ENCODE data around the gene ABCB11.

ABCB11 gene

DNA sequence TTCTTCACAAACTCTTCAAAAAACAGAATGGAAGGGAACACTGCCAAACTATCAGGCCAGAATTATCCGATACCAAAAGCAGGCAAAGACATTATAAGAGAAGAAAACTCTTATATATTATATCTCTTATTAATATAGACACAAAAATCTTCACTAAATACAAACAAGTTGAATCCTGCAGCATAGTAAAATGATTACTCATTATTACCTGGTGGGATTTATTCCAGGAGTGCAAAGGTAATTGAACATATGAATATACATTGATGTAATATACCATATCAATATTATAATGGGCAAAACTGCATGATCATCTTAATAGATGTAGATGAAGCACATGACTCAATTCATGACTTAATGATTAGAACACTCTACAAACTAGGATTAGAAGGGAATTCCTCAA lies 25.1 kb downstream of the ABCB11 start:
- TF ChIP-seq GATA3 (IDR thresholded peaks at IDR 0.05; ENCODE audit: low read depth, low read length) (no peak), GATA2 (IDR thresholded peaks at IDR 0.05; ENCODE audit: low read depth, low read length) (no peak)

DNA sequence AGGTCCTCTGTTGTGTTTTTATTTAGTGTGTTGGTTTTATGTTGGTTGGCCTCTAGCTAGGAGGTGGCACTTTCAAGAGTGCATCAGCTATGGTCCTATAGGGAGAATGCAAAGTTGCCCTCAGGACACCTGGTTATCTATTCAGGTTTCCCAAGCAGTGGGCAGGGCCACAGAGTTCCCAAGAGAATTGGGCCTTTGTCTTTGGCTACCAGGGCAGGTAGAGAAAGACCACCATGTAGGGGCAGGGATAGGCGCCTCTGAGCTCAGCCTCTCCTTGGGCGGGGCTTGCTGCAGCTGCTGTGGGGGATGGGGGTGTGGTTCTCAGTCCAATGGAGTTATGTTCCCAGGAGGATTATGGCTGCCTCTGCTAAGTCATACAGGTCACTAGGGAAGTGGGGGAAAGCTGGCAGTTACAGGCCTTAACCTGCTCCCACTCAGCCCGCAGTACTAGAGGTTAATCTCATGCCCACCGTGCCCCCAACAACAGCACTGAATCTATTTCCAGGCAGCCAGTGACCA lies 26.0 kb downstream of the ABCB11 start:
- no peak for TF ChIP-seq GATA2 (IDR thresholded peaks at IDR 0.05; ENCODE audit: low read depth, low read length)
- no peak for TF ChIP-seq GATA3 (IDR thresholded peaks at IDR 0.05; ENCODE audit: low read depth, low read length)

GRCh38 chr2:169002161-169002738 lies 28.9 kb downstream of the ABCB11 start:
- TF ChIP-seq GATA2 (IDR thresholded peaks at IDR 0.05; ENCODE audit: low read depth, low read length) = no peak
- TF ChIP-seq GATA3 (IDR thresholded peaks at IDR 0.05; ENCODE audit: low read depth, low read length) = no peak

DNA sequence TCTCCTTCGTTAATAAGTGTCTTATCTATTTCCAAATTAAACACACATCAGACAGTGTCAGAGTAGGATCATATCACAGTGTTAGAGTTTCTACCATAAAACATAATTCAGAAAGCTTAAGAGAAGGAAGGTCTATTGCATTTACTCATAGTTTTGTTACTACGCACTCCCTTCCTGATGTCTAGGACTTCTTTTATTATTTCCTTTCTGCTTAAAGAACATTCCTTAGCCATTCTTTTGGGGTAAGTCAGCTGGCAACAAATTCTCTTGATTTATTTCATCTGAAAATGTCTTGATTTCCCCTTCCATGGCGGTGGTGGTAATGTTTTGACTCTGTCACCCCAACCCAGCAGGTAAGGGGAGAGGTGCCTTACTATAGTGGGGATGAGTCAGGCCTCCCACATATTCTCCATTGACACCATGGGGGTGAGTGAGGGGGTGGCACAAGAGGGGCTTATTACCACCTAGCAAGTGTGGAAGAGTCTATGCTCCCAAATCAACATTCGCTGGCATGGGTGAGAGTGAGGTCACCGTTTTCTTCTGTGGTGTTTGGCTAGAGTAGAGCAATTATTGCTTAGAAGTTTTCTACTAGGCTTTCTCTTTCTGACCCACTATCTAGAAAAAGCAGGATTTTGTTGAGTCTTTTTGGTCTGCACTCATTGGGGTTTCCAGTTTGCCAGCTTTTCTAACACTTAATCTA lies 29.9 kb downstream of the ABCB11 start:
- TF ChIP-seq GATA2 (IDR thresholded peaks at IDR 0.05; ENCODE audit: low read depth, low read length) (no peak), GATA3 (IDR thresholded peaks at IDR 0.05; ENCODE audit: low read depth, low read length) (no peak)

DNA sequence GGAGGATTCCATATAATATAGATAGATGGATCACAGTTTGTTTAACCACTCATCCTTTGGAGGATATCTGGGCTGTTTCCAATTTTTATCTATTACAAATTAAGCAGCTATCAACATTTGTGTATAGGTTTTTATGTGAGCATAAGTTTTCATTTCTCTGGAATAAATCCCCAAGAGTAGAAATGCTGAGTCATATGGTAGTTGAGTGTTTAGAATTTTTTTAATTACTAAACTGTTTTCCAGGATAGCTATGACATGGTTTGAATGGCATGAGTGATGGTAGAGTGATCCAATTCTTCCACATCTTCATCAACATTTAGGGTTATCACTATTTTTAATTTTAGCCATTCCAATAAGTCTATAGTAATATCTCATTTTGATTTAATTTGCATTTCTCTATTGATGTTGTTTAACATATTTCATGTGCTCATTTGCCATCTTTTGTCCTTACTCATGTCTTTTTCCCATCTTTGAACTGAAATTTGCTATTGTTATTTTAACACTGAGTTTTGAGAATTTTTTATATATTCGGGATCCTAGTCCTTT lies 31.4 kb downstream of the ABCB11 start:
- TF ChIP-seq GATA3 (IDR thresholded peaks at IDR 0.05; ENCODE audit: low read depth, low read length) (no peak), GATA2 (IDR thresholded peaks at IDR 0.05; ENCODE audit: low read depth, low read length) (no peak)

DNA sequence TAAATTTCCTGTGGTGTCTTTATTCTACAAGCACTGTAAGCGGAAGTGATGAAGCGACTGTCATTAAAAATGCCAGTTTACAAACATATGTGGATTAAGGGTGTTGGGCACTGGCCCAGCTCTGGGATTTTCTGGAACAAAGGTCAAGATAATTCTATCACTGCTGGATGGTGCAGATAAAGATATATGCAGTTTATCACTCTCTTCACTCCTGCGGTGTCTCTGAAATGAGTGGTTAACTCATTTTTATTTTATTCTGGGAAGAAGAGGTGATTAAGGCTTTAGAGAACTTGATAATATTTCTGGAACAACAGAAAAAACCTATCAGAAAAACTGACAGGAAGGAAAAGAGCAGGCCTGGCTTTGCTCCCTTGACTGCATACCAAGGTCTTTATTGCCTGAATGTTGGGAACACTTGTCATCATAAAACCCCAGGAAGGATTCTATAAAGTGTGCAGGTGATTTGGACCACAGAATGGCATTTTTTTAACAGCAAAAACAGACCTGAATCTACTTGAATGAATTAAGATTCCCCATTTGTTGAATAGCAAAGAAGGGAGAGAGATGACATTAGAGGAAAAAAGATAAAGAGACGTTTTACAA lies 32.4 kb downstream of the ABCB11 start:
- TF ChIP-seq GATA3 (IDR thresholded peaks at IDR 0.05; ENCODE audit: low read depth, low read length) = no peak
- TF ChIP-seq GATA2 (IDR thresholded peaks at IDR 0.05; ENCODE audit: low read depth, low read length) = no peak

DNA sequence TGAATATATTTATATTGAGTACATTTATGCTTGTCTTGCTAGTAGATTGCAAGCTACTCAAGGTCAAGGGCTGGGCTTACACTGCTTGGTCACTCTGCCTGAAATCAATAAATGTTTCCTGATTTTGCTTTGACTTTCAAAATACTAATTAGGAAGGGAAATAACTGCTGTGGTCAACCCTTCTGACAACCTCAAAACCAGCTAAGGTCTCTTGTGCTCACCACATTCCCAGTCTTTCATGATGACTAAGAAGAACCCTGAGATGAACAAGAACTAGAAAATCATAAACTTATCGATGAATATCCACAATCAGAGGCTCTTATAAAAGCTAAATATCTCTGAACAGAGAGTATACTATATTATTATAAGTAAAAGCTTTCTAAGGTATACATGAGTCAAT lies 33.3 kb downstream of the ABCB11 start:
- no peak for TF ChIP-seq GATA2 (IDR thresholded peaks at IDR 0.05; ENCODE audit: low read depth, low read length)
- TF ChIP-seq GATA3 (IDR thresholded peaks at IDR 0.05; ENCODE audit: low read depth, low read length) = no peak

DNA sequence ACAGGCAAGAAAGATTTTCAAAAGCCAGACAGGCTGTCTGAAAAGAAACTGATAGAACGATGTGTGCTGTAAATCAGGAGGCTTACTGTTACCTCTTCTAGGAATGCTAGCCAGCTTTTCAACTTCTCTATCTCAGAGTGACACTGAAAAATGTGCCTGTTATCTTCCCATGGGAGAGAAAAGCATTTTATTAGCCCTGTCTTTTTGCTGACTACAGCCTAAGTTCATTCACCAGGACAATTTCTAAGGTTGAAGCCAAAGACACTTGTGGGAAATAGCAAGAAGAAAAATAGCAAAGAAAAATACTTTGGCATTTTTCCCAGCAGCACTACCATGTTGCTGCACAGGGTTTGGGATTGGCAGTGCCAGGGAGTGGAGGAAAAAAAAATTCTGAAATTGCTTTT lies 34.0 kb downstream of the ABCB11 start:
- TF ChIP-seq GATA3 (IDR thresholded peaks at IDR 0.05; ENCODE audit: low read depth, low read length) (no peak), GATA2 (IDR thresholded peaks at IDR 0.05; ENCODE audit: low read depth, low read length) (no peak)

GRCh38 chr2:168995744-168996143 lies 35.4 kb downstream of the ABCB11 start:
- TF ChIP-seq GATA2 (IDR thresholded peaks at IDR 0.05; ENCODE audit: low read depth, low read length) (no peak), GATA3 (IDR thresholded peaks at IDR 0.05; ENCODE audit: low read depth, low read length) (no peak)

DNA sequence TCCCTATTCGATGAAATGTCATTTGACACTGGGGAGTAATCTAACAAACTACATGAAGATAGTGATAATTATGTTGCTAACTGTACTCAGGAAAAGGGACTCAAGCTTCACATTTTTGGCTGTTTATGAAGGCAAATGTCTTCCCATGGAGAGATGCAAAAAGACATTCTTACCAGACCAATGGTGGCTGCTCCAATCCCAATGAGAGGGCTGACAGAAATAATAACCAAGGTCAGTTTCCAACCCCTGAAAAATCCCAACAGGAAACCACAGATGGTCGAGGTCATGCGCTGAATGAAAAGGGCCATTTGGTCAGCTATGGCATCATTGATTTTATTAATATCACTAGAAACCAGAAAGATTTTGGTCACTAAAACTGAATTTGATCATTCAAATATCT lies 37.6 kb downstream of the ABCB11 start:
- TF ChIP-seq GATA3 (IDR thresholded peaks at IDR 0.05; ENCODE audit: low read depth, low read length) (no peak), GATA2 (IDR thresholded peaks at IDR 0.05; ENCODE audit: low read depth, low read length) (no peak)

DNA sequence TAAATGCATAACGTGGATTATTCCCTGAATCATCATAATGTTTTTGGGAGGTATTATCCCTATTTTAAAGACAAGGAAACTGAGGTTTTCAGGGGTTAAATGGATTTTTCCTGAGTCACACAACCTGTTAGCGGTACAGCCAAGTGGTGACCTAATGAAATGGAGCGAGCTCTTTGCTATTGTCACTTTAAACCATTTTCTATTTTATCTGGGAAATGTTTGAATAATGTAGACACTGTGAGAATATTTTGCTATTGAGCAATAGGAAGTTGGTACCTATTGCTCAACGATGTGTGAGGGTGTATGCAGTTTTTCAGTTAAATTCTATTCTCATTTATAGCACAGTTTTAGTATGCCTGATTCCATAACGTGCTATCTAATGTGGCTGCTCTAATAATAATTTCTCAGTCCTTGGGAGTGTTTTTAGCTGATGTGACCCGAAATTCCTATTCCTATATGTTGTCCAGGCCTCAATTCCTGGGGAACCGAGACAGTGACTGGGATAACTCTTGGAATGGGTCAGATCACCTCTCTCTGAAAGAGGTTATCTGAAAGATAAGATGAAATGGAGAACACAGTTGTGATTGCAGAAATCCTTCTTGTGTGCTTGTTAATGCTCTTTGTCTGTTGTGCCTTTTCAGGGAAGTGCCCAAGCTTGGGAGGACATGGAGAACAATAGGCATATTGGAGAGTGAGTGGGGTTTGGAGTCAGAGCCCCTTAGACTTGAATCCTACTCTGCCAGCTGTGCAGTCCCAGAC lies 38.4 kb downstream of the ABCB11 start:
- no peak for TF ChIP-seq GATA3 (IDR thresholded peaks at IDR 0.05; ENCODE audit: low read depth, low read length)
- TF ChIP-seq GATA2 (IDR thresholded peaks at IDR 0.05; ENCODE audit: low read depth, low read length) = no peak

GRCh38 chr2:168992026-168992425 lies 39.1 kb downstream of the ABCB11 start:
- no peak for TF ChIP-seq GATA3 (IDR thresholded peaks at IDR 0.05; ENCODE audit: low read depth, low read length)
- TF ChIP-seq GATA2 (IDR thresholded peaks at IDR 0.05; ENCODE audit: low read depth, low read length) = no peak

DNA sequence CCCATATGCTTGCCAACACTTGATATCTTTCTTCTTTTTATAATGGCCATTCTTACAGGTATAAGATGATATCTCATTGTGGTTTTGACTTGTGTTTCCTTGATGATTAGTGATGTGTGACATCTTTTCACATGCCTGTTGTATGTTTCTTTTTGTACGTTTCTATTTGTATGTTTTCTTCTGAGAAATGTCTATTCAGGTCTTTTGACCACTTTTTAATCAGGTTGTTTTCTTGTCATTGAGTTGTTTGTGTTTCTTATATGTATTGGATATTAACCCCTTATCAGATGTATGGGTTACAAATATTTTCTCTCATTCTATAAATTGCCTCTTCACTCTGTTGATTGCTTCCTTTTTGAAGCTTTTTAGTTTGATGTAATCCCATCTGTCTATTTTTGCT lies 42.4 kb downstream of the ABCB11 start:
- TF ChIP-seq GATA2 (IDR thresholded peaks at IDR 0.05; ENCODE audit: low read depth, low read length) = no peak
- TF ChIP-seq GATA3 (IDR thresholded peaks at IDR 0.05; ENCODE audit: low read depth, low read length) = no peak

- TF ChIP-seq GATA2 (IDR thresholded peaks at IDR 0.05; ENCODE audit: low read depth, low read length) (no peak), GATA3 (IDR thresholded peaks at IDR 0.05; ENCODE audit: low read depth, low read length) (no peak)
Measured at GRCh38 chr2:168986398-168986943, 44.7 kb downstream of the ABCB11 start.

Measured in SH-SY5Y (cell line).